NAMALWA (cell line): ENCODE data around the gene RNU6-9.
A peak's percentile ranks its signal among the peaks of the same experiment; 100 is the strongest.
"Not testable (repeated sequence)": the region's sequence is repeated elsewhere in the genome, so short reads cannot be mapped to it uniquely, and the experiment has no call there.

Source experiments
- DNase-seq: peaks from one replicate; pipeline ENCODE4 v3.0.0-alpha.2; 2015; ENCODE audit warnings: low spot score

RNU6-9 gene

GRCh38 chr19:878751-879561 is 14.3 kb upstream of the RNU6-9 start:
- not testable (repeated sequence) for DNase-seq

- no peak for DNase-seq
Measured at GRCh38 chr19:879711-880438, 13.4 kb upstream of the RNU6-9 start.

- no peak for DNase-seq
Measured at GRCh38 chr19:881385-882071, 11.8 kb upstream of the RNU6-9 start.

- no peak for DNase-seq
Measured at GRCh38 chr19:882871-883497, 10.3 kb upstream of the RNU6-9 start.

GRCh38 chr19:883661-884211 is 9.5 kb upstream of the RNU6-9 start:
- DNase-seq = no peak

GRCh38 chr19:884420-885211 is 8.7 kb upstream of the RNU6-9 start:
- no peak for DNase-seq

GRCh38 chr19:885536-886224 is 7.6 kb upstream of the RNU6-9 start:
- no peak for DNase-seq

GRCh38 chr19:887072-887471 is 6.2 kb upstream of the RNU6-9 start:
- no peak for DNase-seq

- DNase-seq = no peak
Measured at GRCh38 chr19:887599-887998, 5.7 kb upstream of the RNU6-9 start.

- DNase-seq = no peak
Measured at GRCh38 chr19:888581-889385, 4.5 kb upstream of the RNU6-9 start.

GRCh38 chr19:889662-890295 is 3.5 kb upstream of the RNU6-9 start:
- no peak for DNase-seq

GRCh38 chr19:890831-891230 is 2.5 kb upstream of the RNU6-9 start:
- no peak for DNase-seq

- not testable (repeated sequence) for DNase-seq
Measured at GRCh38 chr19:891421-892200, 1.7 kb upstream of the RNU6-9 start.

- DNase-seq = peak; percentile 51
Measured at GRCh38 chr19:892243-892893, 916 bp upstream of the RNU6-9 start.

GRCh38 chr19:896434-896833 is 3.1 kb downstream of the RNU6-9 start:
- no peak for DNase-seq

GRCh38 chr19:896999-897398 is 3.7 kb downstream of the RNU6-9 start:
- no peak for DNase-seq

- DNase-seq = no peak
Measured at GRCh38 chr19:897442-898039, 4.3 kb downstream of the RNU6-9 start.

- peak; percentile 77 for DNase-seq
Measured at GRCh38 chr19:898663-899062, 5.4 kb downstream of the RNU6-9 start.
